MV-4-11 (cell line): ENCODE measurements around the gene ANO10.
"Not testable (repeated sequence)": the region's sequence is repeated elsewhere in the genome, so short reads cannot be mapped to it uniquely, and the experiment has no call there.

Experiments
- DNase-seq: peaks from one replicate; lab custom pipeline; 2025; lab: John Stamatoyannopoulos, UW

The ANO10 gene

DNA sequence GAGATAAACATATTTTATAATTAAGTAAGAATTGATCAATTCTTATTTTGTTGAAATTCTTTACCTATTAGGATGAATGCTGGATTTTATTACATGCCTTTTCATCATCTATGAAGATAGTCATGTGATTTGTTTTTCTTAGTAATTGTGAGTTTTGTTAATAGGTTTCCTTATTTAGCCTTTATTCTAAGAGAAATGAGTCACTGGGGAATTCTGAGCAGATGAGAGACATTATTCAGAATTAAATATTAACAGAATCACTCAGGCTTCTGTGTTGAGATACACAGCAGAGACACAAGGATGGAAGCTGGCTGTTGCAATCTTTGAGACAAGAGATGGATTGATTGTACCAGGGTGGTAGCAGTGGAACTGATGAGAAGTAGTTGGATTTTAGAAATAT lies 7.4 kb upstream of the ANO10 start:
- no peak for DNase-seq

DNA sequence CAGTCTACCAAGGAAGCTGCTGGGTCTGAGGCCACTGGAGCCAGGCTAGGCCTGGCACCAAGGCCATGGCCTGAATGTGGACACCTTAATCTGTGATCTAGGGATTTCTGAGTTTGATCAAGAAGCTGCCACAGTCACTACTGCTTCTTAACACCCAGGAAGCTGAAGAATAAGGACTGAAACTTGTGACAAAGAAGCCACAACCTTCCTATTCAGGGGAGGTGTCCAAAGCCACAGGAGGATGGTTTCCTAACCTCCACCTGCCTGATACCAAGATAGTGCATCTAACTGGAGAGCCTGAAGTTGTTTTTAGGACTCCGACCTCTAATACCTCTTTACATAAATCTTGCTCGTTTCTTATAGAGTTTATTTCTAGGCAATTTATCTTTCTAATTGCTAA lies 5.5 kb upstream of the ANO10 start:
- DNase-seq = no peak

DNA sequence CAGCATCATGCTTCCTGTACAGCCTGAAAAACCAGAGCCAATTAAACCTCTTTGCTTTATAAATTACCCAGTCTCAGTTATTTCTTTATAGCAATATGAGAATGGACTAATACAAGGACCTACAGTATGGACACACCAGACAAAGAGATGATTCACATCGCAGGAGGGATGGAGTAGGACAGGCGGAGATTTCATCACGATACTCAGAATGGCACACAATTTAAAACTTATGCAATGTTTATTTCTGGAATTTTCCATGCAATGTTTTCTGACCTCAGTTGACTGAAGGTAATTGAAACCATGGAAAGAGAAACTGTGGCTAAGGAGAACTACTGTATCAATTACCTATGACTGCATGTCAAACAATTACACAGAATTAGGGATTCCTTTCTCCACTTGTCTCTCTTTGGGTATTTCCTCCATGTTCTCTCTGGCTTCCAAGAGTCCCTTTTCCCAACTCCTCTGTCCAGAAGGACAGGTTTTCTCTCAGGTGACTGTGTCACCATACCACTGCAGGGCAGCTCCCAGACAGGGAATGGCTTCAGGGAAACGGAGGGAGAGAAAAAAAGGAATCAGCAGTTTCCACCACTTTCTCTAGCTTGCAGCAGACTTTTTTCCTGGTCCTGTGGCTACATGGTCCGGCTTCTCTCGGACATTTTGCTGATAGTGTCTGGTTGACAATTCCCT lies 3.0 kb upstream of the ANO10 start:
- no peak for DNase-seq

DNA sequence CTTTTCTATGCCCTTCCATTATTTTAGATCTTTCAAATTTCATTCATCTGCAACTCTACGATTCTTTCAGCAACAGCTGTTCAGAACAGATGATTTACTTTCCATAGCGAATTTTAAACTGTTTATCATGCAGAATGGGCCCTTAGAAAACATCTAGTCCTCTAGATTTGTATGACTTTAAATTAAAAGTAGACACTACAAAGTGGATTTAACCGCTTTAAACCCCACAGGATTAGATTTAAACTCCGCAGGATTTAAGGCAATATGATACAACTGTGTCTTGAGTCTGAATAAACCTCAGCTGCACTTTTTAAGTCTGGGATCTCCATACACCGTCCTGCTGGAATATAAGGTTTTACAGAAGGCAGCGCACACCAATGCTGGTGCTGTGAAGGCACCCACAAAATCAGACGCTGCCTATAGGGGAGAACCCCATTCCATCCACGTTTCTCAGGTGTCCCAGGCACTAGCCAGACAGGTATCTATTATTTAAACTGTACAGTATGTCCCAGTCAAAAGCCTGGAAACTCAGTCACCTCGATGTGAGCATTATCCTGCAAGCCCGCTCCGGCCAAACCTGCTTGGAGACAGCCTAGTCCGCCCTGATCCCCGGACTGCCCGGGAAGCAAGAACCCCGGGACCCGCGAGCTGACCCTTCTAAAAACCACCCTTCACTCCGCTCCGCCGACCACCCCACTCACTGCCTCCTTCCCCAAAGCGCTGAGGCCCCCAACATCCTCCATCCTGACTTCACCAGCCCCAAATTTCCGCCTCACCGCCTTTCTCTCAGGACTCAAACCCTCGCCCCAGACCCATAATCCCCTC lies 768 bp downstream of the ANO10 start:
- DNase-seq = no peak

DNA sequence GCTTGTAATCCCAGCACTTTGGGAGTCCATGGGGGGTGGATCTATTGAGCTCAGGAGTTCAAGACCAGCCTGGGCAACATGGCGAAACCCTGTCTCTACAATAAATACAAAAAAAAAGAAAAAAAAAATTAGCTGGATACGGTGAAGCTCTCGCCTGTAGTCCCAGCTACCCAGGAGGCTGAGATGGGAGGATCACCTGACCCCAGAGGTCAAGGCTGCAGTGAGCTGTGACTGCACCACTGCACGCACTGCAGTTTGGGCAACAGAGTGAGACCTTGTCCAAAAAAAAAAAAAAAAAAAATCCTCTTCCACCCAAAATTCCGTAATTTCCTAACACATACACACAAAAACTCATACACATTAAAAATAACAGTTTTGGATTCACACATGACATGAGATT lies 2.2 kb downstream of the ANO10 start:
- DNase-seq = no peak

DNA sequence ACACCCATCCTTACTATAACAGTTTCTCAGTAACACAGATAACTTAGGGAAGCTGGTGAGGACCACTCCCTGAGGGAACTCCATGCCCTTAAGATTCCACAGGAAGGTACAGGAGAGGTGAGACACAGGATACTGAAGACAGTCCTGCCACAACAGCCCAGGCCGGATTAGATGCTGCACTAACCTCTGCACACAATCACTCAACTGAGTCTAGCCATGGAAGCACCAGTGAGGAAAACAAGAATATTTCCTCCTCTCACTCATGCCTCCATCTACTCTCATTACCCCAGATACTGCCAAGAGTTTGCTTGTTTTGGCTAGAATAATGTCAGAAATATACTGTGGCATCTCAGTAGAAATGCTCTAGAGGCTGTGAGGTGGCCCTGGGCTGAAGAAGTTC lies 3.7 kb downstream of the ANO10 start:
- DNase-seq = no peak

DNA sequence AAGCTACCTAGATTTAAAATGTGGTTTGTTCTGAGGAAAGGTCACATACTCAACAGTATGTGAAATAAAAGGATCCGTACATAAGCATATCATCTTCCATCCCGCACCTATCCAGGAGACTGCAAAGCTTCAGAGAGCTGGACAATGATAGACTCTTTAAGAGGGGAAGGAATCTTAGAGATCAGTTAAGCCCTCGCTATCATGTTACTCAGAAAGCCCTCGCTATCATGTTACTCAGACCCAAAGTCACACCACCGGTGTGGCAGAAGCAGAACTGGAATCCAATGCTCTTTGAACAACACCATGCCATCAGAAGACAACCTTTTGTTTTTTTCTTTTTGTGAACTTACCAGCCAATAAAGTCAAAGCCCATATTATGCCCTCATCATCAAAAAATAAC lies 5.8 kb downstream of the ANO10 start:
- DNase-seq = no peak

DNA sequence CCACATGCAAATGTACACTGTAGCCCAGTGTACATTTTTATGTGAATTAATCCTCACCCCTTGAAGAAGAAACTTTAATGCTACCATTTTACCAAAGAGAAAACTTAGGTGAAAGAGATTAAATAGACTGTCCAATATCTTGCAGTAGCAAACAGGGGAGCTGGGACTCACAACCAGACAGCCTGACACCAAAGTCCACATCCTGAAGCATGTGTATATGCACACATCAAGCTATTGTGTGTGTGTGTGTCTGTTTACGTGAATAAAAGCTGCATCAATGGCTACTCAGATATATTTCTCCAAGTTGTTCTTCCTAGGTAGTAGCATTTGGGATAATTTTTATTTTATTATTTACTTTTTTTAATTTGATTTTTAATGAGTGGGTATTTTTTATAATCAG lies 6.7 kb downstream of the ANO10 start:
- DNase-seq = no peak

DNA sequence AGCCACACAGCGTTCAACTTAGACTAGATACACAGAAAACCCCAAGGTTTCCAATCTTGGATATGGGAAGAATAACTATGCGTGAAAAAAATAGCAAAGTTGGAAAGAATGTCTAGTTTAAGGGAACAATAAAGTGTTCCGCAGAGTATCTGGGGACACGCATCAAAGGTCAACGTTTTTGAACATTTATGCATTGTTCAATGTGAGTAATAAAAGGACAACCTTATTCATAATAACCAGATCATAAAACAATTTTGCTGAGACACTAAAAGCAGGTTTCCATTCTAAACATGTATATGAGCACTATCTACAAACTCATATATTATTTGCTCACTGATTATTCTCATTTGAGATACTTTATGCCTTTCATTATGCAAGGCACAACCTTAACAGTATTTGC lies 7.8 kb downstream of the ANO10 start:
- no peak for DNase-seq

DNA sequence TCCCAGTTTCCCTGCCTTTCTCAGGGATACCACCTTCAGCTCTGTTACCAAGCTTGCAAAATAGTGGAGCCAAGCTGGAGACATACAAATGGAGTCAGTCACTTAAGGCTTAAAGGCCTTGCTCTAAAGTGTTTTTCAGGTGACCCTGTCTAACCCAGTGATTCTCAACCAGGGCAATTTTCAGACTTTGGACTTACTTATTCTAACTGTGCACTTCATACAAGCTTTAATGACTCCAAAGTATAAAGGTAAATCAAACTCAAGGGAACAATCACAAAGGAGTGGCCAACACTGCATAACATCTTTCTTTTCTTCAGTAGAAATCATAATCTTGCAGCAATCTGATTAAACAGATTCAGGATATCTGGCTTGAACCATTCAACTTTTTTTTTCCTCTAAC lies 9.4 kb downstream of the ANO10 start:
- DNase-seq = no peak

DNA sequence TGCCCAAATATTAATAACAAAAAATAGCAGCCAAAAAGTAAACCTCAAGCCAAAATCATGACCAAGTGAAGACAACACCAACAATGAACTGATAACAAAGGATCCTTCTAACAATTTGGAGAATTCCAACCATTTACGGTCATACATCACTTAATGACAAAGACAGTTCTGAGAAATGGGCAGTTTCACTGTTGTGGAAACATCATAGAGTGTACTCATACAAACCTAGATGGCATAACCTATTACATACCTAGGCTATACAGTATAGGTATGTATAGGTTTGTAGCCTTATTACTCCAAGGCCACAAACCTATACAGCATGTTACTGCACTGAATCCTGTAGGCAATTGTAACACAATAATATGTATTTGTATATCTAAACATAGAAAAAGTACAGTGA lies 12.4 kb downstream of the ANO10 start:
- DNase-seq = no peak

DNA sequence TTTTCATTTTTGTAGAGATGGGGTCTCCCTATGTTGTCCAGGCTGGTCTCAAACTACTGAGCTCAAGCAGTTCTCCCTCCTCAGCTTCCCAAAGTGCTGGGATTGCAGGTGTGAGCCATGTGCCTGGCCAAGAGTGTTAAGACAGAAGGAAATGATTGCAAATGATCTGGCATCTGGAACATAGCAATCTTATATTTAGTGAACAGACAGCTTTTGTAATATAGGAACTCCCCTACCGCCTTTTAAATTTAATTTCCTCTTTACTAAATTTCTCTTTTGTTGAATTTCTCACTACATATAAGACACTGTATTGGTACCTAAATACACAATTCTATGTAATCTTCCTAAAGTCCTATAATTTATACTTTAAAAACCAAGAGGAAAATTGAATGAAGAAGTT lies 13.1 kb downstream of the ANO10 start:
- DNase-seq = no peak

DNA sequence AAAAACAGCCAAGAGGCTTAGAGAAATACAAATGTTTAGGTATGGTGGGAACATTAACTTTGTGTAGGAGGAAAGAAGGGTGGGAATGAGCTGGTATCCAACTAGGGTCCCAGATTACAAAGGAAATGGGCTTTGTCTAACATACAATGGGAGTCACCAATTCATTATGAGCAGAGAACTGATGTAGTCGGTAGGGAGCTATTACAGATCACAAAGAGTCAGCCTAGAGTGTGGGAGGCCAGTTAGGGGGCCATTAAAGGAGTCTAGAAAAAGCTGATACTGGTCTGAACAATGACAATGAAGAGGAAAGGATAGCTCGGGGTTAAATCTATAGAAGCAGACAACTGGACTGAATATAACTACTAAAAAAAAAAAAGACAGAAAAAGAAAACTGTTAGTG lies 15.5 kb downstream of the ANO10 start:
- no peak for DNase-seq

DNA sequence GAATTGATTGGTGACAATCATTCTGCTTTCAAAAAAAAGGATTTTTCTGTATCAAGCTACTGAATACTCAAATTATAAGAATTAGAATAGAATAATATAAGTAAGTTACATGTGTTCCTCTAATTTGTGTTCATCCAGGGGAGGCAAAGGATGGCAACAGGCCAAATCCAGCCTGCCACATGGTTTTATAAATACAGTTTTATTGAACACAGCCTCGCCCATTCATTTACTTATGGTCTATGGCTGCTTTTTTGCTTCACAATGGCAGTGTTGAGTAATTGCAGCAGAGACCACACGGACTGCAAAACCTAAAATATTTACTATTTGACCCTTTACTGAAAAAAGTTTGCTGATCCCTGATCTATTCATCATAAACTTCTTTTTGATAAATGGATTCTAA lies 21.9 kb downstream of the ANO10 start:
- DNase-seq = not testable (repeated sequence)

DNA sequence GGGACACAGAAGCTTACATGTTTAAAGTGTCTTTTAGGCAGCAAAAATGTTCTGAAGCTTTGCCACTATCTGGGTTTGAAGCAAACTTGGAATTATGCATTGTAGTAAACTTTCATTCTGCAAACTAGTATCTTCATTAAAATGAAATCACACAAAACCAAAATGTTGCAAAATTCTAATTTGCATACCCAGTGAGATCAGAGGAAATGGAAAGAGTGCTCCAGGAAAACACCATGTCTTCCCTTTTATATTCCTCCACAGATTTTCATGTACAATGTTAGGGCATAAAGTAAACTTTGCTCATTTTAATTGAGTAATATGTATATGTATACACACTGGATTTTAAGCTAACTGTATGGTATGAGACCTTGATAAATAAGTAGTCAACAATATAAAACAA lies 23.9 kb downstream of the ANO10 start:
- no peak for DNase-seq

DNA sequence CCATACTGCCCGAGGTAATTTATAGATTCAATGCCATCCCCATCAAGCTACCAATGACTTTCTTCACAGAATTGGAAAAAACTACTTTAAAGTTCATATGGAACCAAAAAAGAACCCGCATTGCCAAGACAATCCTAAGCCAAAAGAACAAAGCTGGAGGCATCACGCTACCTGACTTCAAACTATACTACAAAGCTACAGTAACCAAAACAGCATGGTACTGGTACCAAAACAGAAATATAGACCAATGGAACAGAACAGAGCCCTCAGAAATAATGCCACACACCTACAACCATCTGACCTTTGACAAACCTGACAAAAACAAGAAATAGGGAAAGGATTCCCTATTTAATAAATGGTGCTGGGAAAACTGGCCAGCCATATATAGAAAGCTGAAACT lies 25.6 kb downstream of the ANO10 start:
- not testable (repeated sequence) for DNase-seq

DNA sequence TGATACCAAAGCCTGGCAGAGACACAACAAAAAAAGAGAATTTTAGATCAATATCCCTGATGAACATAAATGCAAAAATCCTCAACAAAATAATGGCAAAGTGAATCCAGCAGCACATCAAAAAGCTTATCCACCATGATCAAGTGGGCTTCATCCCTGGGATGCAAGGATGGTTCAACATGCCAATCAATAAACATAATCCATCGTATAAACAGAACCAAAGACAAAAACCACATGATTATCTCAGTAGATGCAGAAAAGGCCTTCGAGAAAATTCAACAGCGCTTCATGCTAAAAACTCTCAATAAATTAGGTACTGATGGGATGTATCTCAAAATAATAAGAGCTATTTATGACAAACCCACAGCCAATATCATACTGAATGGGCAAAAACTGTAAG lies 26.5 kb downstream of the ANO10 start:
- DNase-seq = not testable (repeated sequence)

DNA sequence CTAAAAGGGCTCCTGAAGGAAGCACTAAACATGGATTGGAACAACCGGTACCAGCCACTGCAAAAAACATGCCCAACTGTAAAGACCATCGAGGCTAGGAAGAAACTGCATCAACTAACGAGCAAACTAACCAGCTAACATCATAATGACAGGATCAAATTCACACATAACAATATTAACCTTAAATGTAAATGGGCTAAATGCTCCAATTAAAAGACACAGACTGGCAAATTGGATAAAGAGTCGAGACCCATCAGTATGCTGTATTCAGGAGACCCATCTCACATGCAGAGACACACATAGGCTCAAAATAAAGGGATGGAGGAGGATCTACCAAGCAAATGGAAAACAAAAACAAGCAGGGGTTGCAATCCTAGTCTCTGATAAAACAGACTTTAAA lies 28.2 kb downstream of the ANO10 start:
- DNase-seq = not testable (repeated sequence)

DNA sequence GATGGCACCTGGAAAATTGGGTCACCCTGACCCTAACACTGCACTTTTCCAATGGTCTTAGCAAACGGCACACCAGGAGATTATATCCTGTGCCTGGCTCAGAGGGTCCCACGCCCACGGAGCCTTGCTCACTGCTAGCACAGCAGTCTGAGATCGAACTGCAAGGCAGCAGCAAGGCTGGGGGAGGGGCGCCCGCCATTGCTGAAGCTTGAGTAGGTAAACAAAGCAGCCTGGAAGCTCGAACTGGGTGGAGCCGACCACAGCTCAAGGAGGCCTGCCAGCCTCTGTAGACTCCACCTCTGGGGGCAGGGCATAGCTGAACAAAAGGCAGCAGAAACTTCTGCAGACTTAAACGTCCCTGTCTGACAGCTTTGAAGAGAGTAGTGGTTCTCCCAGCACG lies 29.9 kb downstream of the ANO10 start:
- not testable (repeated sequence) for DNase-seq

DNA sequence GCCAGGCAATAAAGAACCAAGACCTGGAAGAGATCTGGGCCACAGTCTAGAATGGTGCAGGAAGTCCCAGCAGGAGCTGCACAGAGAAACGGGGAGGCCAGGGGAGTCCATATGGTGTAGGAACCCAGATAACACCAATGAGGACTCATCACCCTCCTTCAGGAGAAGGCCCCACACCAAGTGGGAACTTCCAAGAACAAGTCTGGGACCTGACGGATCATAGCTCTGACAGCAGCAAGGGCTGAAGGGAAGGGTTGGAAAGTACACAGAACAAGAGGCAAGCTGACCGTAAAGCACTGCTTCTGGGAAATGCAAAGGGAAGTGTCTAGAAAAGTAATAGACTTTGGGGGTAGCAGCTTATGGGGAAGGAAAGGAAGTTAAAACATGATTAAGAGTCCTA lies 34.5 kb downstream of the ANO10 start:
- DNase-seq = no peak

DNA sequence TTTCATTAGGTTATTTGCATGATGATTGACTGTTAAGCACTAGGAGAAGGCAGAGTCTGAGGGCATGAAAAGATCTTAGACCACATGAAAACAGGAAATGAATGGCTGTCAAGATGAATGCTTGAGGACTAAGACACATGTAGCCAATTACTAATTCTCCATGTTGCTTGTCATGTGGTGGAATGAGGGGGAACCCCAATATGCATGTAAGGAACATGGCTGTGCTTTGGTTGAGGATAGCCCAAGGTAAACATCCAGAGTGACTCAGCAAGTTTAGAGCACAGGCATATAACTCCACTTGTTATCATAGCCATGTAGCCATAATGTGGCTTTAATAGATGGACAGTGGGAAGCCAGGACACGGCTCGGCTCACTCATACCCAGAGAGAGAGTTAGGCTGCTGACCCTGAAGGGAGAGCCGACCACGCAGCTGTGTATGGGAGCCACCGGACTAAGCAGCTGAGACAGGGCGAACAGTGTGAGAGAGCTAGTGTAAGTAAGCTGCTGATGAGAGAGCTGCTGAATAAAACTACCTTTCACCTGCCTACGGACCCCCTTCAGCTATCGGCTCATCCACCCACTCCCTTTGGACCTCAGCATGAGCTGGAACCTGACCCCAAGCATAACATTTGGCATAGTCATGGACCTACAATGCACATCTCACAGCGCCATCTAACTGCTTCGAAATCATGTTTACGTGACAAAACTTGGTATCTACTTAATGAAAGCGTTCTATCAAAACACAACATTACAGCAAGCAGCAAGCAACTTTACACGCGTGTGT lies 37.6 kb downstream of the ANO10 start:
- peak; percentile 26 for DNase-seq

DNA sequence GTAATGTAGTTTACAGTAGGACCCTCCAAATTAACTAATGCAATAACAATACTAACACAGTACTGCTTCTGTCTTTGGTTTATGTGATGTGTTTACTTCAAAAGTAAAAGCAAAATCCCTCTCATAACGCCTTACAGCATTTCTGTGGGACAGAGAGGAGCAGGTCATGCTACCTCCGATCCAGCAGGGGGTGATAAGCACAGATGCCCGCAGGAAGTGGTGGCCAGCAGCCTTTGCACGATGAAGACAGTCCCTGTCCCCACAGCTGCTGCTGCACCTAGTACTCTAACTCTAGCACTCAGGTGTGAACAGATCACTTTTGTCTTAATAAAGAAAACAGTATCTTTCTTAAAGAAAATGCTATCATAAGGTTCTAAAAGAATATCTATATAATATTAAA lies 38.3 kb downstream of the ANO10 start:
- no peak for DNase-seq

DNA sequence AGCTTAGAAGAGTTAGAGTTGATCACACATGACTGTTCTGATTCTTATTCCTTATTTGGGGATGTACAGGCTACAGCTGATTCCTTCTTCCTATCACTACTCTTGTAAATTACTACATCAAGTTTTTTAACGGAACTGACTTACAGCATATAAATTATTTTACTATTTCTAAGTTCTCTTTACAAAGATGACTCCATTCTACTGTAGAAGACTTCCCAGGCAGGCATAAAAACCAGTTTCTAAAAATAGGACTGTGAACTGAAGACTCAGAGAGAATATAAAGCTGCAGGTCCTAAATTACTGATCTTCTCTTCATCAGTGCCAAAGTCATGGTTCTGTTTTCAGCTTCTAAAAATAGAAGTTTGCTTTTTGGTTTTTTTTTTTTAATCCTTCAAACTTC lies 38.9 kb downstream of the ANO10 start:
- peak; percentile 36 for DNase-seq
